OCI-LY7 (cell line): Measurements from ENCODE around the gene HOXC4.

Experiments
- CTCF ChIP-seq: fragments of 200-600 bp; sonication (generic); conservative IDR thresholded peaks from 2 replicates; pipeline ENCODE4 v1.5.1; 2014; ENCODE audit warnings: mild to moderate bottlenecking, antibody characterized with exemption, low read length, moderate library complexity, mixed read lengths
- EZH2phosphoT487 ChIP-seq: fragments of 200-600 bp; sonication (generic); IDR thresholded peaks from 2 replicates; pipeline ENCODE4 v1.6.1; 2018; ENCODE audit warnings: low read depth, borderline replicate concordance, mild to moderate bottlenecking, mixed run types, antibody characterized with exemption, low read length, moderate library complexity, mixed read lengths

- TF ChIP-seq CTCF (no peak), EZH2phosphoT487 (no peak)
Measured at GRCh38 chr12:54033106-54033979, 20.3 kb upstream of the HOXC4 start.
